HepG2 (cell line): Measurements from ENCODE around the gene LRRC40.

Source experiments
- EP300 ChIP-seq, 3 experiments: sonication (generic) in 1 of 3; formaldehyde crosslinking in 1 of 3; IDR thresholded peaks; 2 replicates each; pipeline versions ENCODE4 v1.5.1 to v1.6.1; 2011 to 2020; ENCODE audit warnings: low read depth in 2 of 3, low read length in 2 of 3, borderline replicate concordance in 1 of 3, improper control_type of control experiment in 1 of 3, mild to moderate bottlenecking in 1 of 3, missing genetic modification reagents in 1 of 3, moderate library complexity in 1 of 3
- POLR2AphosphoS5 ChIP-seq: IDR thresholded peaks from 2 replicates; pipeline ENCODE4 v1.6.1; 2012; ENCODE audit warnings: low read depth, low read length

GRCh38 chr1:70150444-70150843, 54.9 kb downstream of the LRRC40 start:
- TF ChIP-seq EP300 (IDR thresholded peaks at IDR 0.05; ENCODE audit: low read depth in 2 of 2, low read length in 2 of 2): no peak
- TF ChIP-seq EP300 (CRISPR knock-in tag; IDR thresholded peaks at IDR 0.05; ENCODE audit: borderline replicate concordance): no peak
- no peak for TF ChIP-seq POLR2AphosphoS5
